ENCODE measurements around the gene SEMA4C. TPM values are rescaled to one million over a fixed set of nuclear protein-coding genes. Genes with fewer than 3 reads are reported as not detected.

The SEMA4C gene
- total and polyA plus RNA-seq, 9 of the 15 experiments (the other 6 are each of a cell fraction or from before 2014, with no cell fraction given): 0.32 to 59.7 (median 23.9) TPM

GRCh38 chr2:96918754-96919550, 49.1 kb upstream of the SEMA4C start (continued):
- TF ChIP-seq TAL1 (IDR thresholded peaks at IDR 0.05): peak; percentile 97
- no peak for TF ChIP-seq SUPT5H (IDR thresholded peaks at IDR 0.05)
- TF ChIP-seq CBX2 (IDR thresholded peaks at IDR 0.05; ENCODE audit: insufficient read depth, low read length, poor library complexity, severe bottlenecking): no peak
- peak; percentile 5; the same call in 1 of the 2 replicates for TF ChIP-seq LCOR (CRISPR knock-in tag; IDR thresholded peaks at IDR 0.05)
- TF ChIP-seq ESRRA (IDR thresholded peaks at IDR 0.05; ENCODE audit: borderline replicate concordance, low read depth): peak; percentile 47; the same call in 1 of the 2 replicates
- TF ChIP-seq FOXJ3 (CRISPR knock-in tag; IDR thresholded peaks at IDR 0.05): no peak
- TF ChIP-seq NFE2 (IDR thresholded peaks at IDR 0.05; ENCODE audit: low read depth): peak; percentile 65
- no peak for TF ChIP-seq MTF1 (CRISPR knock-in tag; IDR thresholded peaks at IDR 0.05; ENCODE audit: borderline replicate concordance)
- TF ChIP-seq NFXL1 (CRISPR knock-in tag; IDR thresholded peaks at IDR 0.05): no peak
- TF ChIP-seq, protein P1, sequence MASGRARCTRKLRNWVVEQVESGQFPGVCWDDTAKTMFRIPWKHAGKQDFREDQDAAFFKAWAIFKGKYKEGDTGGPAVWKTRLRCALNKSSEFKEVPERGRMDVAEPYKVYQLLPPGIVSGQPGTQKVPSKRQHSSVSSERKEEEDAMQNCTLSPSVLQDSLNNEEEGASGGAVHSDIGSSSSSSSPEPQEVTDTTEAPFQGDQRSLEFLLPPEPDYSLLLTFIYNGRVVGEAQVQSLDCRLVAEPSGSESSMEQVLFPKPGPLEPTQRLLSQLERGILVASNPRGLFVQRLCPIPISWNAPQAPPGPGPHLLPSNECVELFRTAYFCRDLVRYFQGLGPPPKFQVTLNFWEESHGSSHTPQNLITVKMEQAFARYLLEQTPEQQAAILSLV (tag; IDR thresholded peaks at IDR 0.05): peak; percentile 64; the same call in 1 of the 2 replicates
- no peak for TF ChIP-seq E4F1 (CRISPR knock-in tag; IDR thresholded peaks at IDR 0.05; ENCODE audit: borderline replicate concordance)
- TF ChIP-seq, protein P2, sequence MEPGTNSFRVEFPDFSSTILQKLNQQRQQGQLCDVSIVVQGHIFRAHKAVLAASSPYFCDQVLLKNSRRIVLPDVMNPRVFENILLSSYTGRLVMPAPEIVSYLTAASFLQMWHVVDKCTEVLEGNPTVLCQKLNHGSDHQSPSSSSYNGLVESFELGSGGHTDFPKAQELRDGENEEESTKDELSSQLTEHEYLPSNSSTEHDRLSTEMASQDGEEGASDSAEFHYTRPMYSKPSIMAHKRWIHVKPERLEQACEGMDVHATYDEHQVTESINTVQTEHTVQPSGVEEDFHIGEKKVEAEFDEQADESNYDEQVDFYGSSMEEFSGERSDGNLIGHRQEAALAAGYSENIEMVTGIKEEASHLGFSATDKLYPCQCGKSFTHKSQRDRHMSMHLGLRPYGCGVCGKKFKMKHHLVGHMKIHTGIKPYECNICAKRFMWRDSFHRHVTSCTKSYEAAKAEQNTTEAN (CRISPR knock-in tag; IDR thresholded peaks at IDR 0.05): no peak
- peak; percentile 38 to 56 for TF ChIP-seq AFF1 (IDR thresholded peaks at IDR 0.05; ENCODE audit: low read depth in 1 of 2, partially characterized antibody in 2 of 2)
- TF ChIP-seq ZNF140 (CRISPR knock-in tag; IDR thresholded peaks at IDR 0.05): no peak
- TF ChIP-seq SETDB1 (IDR thresholded peaks at IDR 0.05; ENCODE audit: low read length): no peak
- TF ChIP-seq NRF1 (conservative IDR thresholded peaks at IDR 0.05 in 1 of 2, IDR thresholded peaks at IDR 0.05 in 1 of 2): peak in 1 of 2 experiments; percentile 41; a peak in 1 of 4 replicates
- no peak for TF ChIP-seq NUFIP1 (IDR thresholded peaks at IDR 0.05; ENCODE audit: partially characterized antibody)
- peak; percentile 72; the same call in 1 of the 2 replicates for TF ChIP-seq RUNX1 (IDR thresholded peaks at IDR 0.05; ENCODE audit: low read depth)
- no peak for TF ChIP-seq ZNF79 (CRISPR knock-in tag; IDR thresholded peaks at IDR 0.05; ENCODE audit: low read depth)
